HG02610 (cell line): Measurements from ENCODE around the gene KCNQ1.

Source experiments
- ATAC-seq: cut with Tn5 transposase; IDR thresholded peaks from one replicate; pipeline ENCODE4 v1.9.1; 2021; ENCODE audit warnings: mild to moderate bottlenecking, moderate library complexity; ENCODE audit not compliant: unreplicated experiment

KCNQ1 gene

GRCh38 chr11:2865922-2866577, 421.2 kb downstream of the KCNQ1 start:
- ATAC-seq: no peak

GRCh38 chr11:2867142-2867541, 422.3 kb downstream of the KCNQ1 start:
- no peak for ATAC-seq

GRCh38 chr11:2867722-2868505, 423.1 kb downstream of the KCNQ1 start:
- ATAC-seq: no peak

- no peak for ATAC-seq
Observed at GRCh38 chr11:2868506-2869133, 423.8 kb downstream of the KCNQ1 start.

GRCh38 chr11:2869134-2869526, 424.3 kb downstream of the KCNQ1 start:
- no peak for ATAC-seq

- ATAC-seq: no peak
Observed at GRCh38 chr11:2869561-2870427, 425.0 kb downstream of the KCNQ1 start.

GRCh38 chr11:2870460-2870859, 425.7 kb downstream of the KCNQ1 start:
- ATAC-seq: no peak

- no peak for ATAC-seq
Observed at GRCh38 chr11:2870969-2871680, 426.3 kb downstream of the KCNQ1 start.

GRCh38 chr11:2874963-2875362, 430.2 kb downstream of the KCNQ1 start:
- no peak for ATAC-seq

GRCh38 chr11:2877474-2877873, 432.7 kb downstream of the KCNQ1 start:
- ATAC-seq: no peak

- ATAC-seq: no peak
Observed at GRCh38 chr11:2878782-2879181, 434.0 kb downstream of the KCNQ1 start.

- no peak for ATAC-seq
Observed at GRCh38 chr11:2880646-2881045, 435.8 kb downstream of the KCNQ1 start.

GRCh38 chr11:2881076-2881980, 436.5 kb downstream of the KCNQ1 start:
- ATAC-seq: no peak

GRCh38 chr11:2881981-2882375, 437.2 kb downstream of the KCNQ1 start:
- no peak for ATAC-seq

- ATAC-seq: no peak
Observed at GRCh38 chr11:2882396-2883110, 437.7 kb downstream of the KCNQ1 start.

GRCh38 chr11:2883640-2883978, 438.8 kb downstream of the KCNQ1 start:
- ATAC-seq: no peak

- ATAC-seq: no peak
Observed at GRCh38 chr11:2883979-2884815, 439.4 kb downstream of the KCNQ1 start.
